Keratinocyte (primary cell): ENCODE results near the gene ZNF462. TPM values are rescaled to one million over a fixed set of nuclear protein-coding genes. Genes with fewer than 3 reads are reported as not detected.

ENCODE experiments used
- DNase-seq: peaks from one replicate; pipeline ENCODE4 v3.0.0-alpha.2; 2011; ENCODE audit warnings: low read depth, missing footprints, low spot score
- FAIRE-seq: peaks from 2 replicates; lab custom pipeline; 2011; peaks lifted over from hg19 to GRCh38; lab: Jason Lieb, UNC
- H2AFZ ChIP-seq: 2 replicates; pipeline ENCODE4 v1.6.0; 2012; ENCODE audit warnings: low read length, control low read depth, inconsistent platforms; ENCODE audit not compliant: control insufficient read depth
- H3K27ac ChIP-seq: 2 replicates; pipeline ENCODE4 v1.5.1; 2011; ENCODE audit warnings: low read length; ENCODE audit not compliant: control insufficient read depth, insufficient read depth
- H3K27me3 ChIP-seq: 3 replicates; pipeline ENCODE4 v1.6.0; 2011; ENCODE audit warnings: low read length; ENCODE audit not compliant: control insufficient read depth, insufficient read depth; ENCODE audit errors: extremely low read depth
- H3K36me3 ChIP-seq, 2 experiments: 2 replicates in 1 of 2; 3 replicates in 1 of 2; pipeline ENCODE4 v1.5.1; 2011; ENCODE audit warnings: low read length in 2 of 2, mild to moderate bottlenecking in 1 of 2; ENCODE audit not compliant: control insufficient read depth in 2 of 2, insufficient read depth in 2 of 2; ENCODE audit errors: extremely low read depth in 1 of 2
- H3K4me1 ChIP-seq: 3 replicates; pipeline ENCODE4 v1.5.1; 2011; ENCODE audit warnings: low read length; ENCODE audit not compliant: control insufficient read depth, insufficient read depth; ENCODE audit errors: extremely low read depth
- H3K4me2 ChIP-seq: 3 replicates; pipeline ENCODE4 v1.6.0; 2011; ENCODE audit warnings: low read depth, low read length; ENCODE audit not compliant: control insufficient read depth, insufficient read depth; ENCODE audit errors: extremely low read depth
- H3K4me3 ChIP-seq, 3 experiments: fragments of 200-600 bp in 1 of 3; sonication (generic) in 1 of 3; 2 replicates in 2 of 3; 3 replicates in 1 of 3; pipeline ENCODE4 v1.5.1; 2011 to 2016; ENCODE audit warnings: low read length in 3 of 3, mild to moderate bottlenecking in 3 of 3, control low read depth in 2 of 3, inconsistent platforms in 1 of 3, low read depth in 1 of 3, mixed read lengths in 1 of 3, mixed run types in 1 of 3, moderate library complexity in 1 of 3; ENCODE audit not compliant: control insufficient read depth in 2 of 3, insufficient read depth in 2 of 3; ENCODE audit errors: extremely low read depth in 1 of 3
- H3K79me2 ChIP-seq: 2 replicates; pipeline ENCODE4 v1.6.0; 2012; ENCODE audit warnings: low read length; ENCODE audit not compliant: control insufficient read depth, insufficient read depth
- H3K9ac ChIP-seq: 3 replicates; pipeline ENCODE4 v1.6.0; 2011; ENCODE audit warnings: low read length; ENCODE audit not compliant: control insufficient read depth, insufficient read depth; ENCODE audit errors: extremely low read depth
- H3K9me1 ChIP-seq: 3 replicates; pipeline ENCODE4 v1.6.0; 2011; ENCODE audit warnings: low read length; ENCODE audit not compliant: control insufficient read depth, insufficient read depth; ENCODE audit errors: extremely low read depth
- H3K9me3 ChIP-seq: 2 replicates; pipeline ENCODE4 v1.5.1; 2012; ENCODE audit warnings: low read depth, low read length; ENCODE audit not compliant: control insufficient read depth
- H4K20me1 ChIP-seq: 3 replicates; pipeline ENCODE4 v1.6.0; 2011; ENCODE audit warnings: low read length; ENCODE audit not compliant: control insufficient read depth, insufficient read depth; ENCODE audit errors: extremely low read depth
- EZH2 ChIP-seq: IDR thresholded peaks from one replicate; pipeline ENCODE4 v1.6.1; 2012; ENCODE audit warnings: inconsistent platforms, mild to moderate bottlenecking, low read length, moderate library complexity
- dilution Hi-C: fragments of 300-500 bp; cut with MboI; formaldehyde crosslinking; loops from one replicate; pipeline ENCODE4 v1.7.0; 2020; ENCODE audit warnings: low sequenced_read_pairs; ENCODE audit not compliant: extremely low pct_ligation_motif_present
- polyA plus RNA-seq, 5 experiments: library from polyadenylated mRNA; depleted of rRNA in 3 of 5; stranded (reverse) in 3 of 5; stranded (forward) in 1 of 5; unstranded in 1 of 5; fragments of >200 nt; gene quantifications; 1 replicate in 1 of 5; 2 replicates in 3 of 5; 3 replicates in 1 of 5; pipeline versions ENCODE4 v1.2.1 to v1.2.3, GENCODE V29; 2011 to 2012; ENCODE audit warnings: missing spikeins in 2 of 5, low read depth in 1 of 5, low replicate concordance in 1 of 5
- TF ChIP-seq, protein P1 (sequence below), 3 experiments: IDR thresholded peaks in 1 of 3; conservative IDR thresholded peaks in 1 of 3; optimal IDR thresholded peaks in 1 of 3; 2 replicates in 2 of 3; 3 replicates in 1 of 3; pipeline versions ENCODE3 to v1.5.1; 2011; ENCODE audit warnings: low read length in 3 of 3, mild to moderate bottlenecking in 3 of 3, moderate library complexity in 2 of 3, control low read depth in 1 of 3, inconsistent platforms in 1 of 3; ENCODE audit not compliant: insufficient read depth in 2 of 3; ENCODE audit errors: extremely low read depth in 1 of 3

ZNF462 gene
- polyA plus RNA-seq, 1 donor (not counting 4 experiments of a cell fraction or from before 2014, with no cell fraction given): 7.8 TPM

DNA sequence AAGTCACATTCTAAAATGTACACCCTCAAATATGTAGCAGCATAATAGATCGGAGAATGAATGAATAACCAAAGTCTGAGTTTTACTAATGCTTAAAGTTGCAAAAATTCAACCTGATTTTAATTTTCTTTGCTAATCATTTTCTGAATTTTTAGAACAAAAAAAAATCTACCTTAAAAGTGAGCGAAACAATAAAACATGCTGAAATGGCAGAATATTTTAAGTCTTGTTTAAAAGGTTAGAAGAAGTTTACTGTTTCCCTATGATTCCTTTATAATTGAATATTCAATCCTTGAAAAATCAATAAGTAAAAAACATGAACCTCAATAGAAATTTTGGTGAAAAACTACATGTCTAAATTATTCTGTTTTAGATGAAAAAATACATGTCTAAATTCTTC lies 27.1 kb upstream of the ZNF462 start:
- DNase-seq: no peak
- no peaks in the 10 kb centered on the region for H4K20me1 ChIP-seq

DNA sequence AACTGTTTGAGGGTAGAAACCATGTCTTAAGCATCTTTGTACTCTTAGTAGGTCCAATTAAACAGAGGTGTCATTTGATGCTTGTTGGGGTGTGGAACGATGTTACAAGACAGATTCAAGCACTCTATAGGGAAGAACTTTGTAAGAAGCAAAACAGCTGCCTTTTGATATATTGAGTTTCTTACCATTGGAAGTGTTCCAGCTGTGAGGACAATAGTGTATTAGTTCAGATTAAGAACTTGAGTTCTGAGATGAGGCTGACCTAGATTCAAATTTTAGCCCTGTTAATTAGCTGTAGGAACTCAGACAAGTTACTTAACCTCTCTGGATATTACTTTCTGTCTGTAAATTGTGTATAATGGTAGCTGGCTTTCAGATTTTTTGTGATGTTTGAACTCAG lies 19.6 kb upstream of the ZNF462 start:
- H4K20me1 ChIP-seq: no peaks in the 10 kb centered on the region
- H3K27ac ChIP-seq: no peak overlapping the region
- DNase-seq (no peak), FAIRE-seq (no peak)
- no peak overlapping the region for H3K9ac ChIP-seq
- no peaks in the 10 kb centered on the region for H3K9me3 ChIP-seq
- TF ChIP-seq EZH2: no peak
- TF ChIP-seq, protein P1, sequence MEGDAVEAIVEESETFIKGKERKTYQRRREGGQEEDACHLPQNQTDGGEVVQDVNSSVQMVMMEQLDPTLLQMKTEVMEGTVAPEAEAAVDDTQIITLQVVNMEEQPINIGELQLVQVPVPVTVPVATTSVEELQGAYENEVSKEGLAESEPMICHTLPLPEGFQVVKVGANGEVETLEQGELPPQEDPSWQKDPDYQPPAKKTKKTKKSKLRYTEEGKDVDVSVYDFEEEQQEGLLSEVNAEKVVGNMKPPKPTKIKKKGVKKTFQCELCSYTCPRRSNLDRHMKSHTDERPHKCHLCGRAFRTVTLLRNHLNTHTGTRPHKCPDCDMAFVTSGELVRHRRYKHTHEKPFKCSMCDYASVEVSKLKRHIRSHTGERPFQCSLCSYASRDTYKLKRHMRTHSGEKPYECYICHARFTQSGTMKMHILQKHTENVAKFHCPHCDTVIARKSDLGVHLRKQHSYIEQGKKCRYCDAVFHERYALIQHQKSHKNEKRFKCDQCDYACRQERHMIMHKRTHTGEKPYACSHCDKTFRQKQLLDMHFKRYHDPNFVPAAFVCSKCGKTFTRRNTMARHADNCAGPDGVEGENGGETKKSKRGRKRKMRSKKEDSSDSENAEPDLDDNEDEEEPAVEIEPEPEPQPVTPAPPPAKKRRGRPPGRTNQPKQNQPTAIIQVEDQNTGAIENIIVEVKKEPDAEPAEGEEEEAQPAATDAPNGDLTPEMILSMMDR (optimal IDR thresholded peaks at IDR 0.05 in 1 of 3, IDR thresholded peaks at IDR 0.05 in 1 of 3, conservative IDR thresholded peaks at IDR 0.05 in 1 of 3; ENCODE audit: extremely low read depth in 1 of 3, insufficient read depth in 2 of 3, low read length in 3 of 3): no peak
- no peaks in the 10 kb centered on the region for H3K27me3 ChIP-seq
- H3K4me2 ChIP-seq: no peak overlapping the region
- no peaks in the 10 kb centered on the region for H3K79me2 ChIP-seq
- peaks cover 14% of the 10 kb centered on the region for H3K4me1 ChIP-seq
- H2AFZ ChIP-seq: no peak overlapping the region
- H3K4me3 ChIP-seq: no peak overlapping the region
- H3K36me3 ChIP-seq: no peaks in the 10 kb centered on the region
- H3K9me1 ChIP-seq: no peaks in the 10 kb centered on the region
- dilution Hi-C loops: no loop called here

More for the DNA sequence above, 27.1 kb upstream of the ZNF462 start:
- Histone ChIP-seq H3K27me3 (no peaks in the 10 kb centered on the region), H3K27ac (no peak overlapping the region), H3K36me3 (no peaks in the 10 kb centered on the region), H3K4me3 (no peak overlapping the region), H3K4me2 (no peak overlapping the region), H3K9me3 (no peaks in the 10 kb centered on the region), H2AFZ (no peak overlapping the region), H3K79me2 (no peaks in the 10 kb centered on the region), H3K4me1 (no peaks in the 10 kb centered on the region), H3K9me1 (no peaks in the 10 kb centered on the region), H3K9ac (no peak overlapping the region)
- dilution Hi-C loops: no loop called here
- TF ChIP-seq, protein P1 (optimal IDR thresholded peaks at IDR 0.05 in 1 of 3, IDR thresholded peaks at IDR 0.05 in 1 of 3, conservative IDR thresholded peaks at IDR 0.05 in 1 of 3; ENCODE audit: extremely low read depth in 1 of 3, insufficient read depth in 2 of 3, low read length in 3 of 3): no peak
- no peak for TF ChIP-seq EZH2
- no peak for FAIRE-seq
